GM12872 (cell line): ENCODE results near the gene SEPHS2.

Experiments used
- CTCF ChIP-seq: IDR thresholded peaks from 3 replicates; pipeline ENCODE4 v1.5.1; 2011; ENCODE audit warnings: low read depth, mild to moderate bottlenecking, low read length, moderate library complexity; ENCODE audit not compliant: insufficient read depth

The SEPHS2 gene

GRCh38 chr16:30446203-30446595 lies 525 bp upstream of the SEPHS2 start:
- TF ChIP-seq CTCF = no peak

- TF ChIP-seq CTCF = no peak
Observed at GRCh38 chr16:30445149-30445407, 596 bp downstream of the SEPHS2 start.

- no peak for TF ChIP-seq CTCF
Observed at GRCh38 chr16:30444231-30445148, 1.2 kb downstream of the SEPHS2 start.

GRCh38 chr16:30443631-30444030 lies 2.0 kb downstream of the SEPHS2 start:
- no peak for TF ChIP-seq CTCF

GRCh38 chr16:30439720-30440348 lies 5.8 kb downstream of the SEPHS2 start:
- TF ChIP-seq CTCF = no peak

- no peak for TF ChIP-seq CTCF
Observed at GRCh38 chr16:30438835-30439234, 6.8 kb downstream of the SEPHS2 start.

- no peak for TF ChIP-seq CTCF
Observed at GRCh38 chr16:30437511-30438046, 8.1 kb downstream of the SEPHS2 start.
